ENCODE measurements around the gene CHST6. TPM values are rescaled to one million over a fixed set of nuclear protein-coding genes. Genes with fewer than 3 reads are reported as not detected.

Gene CHST6
- total RNA-seq, 1 experiment from 2014 or later: 20.8 TPM

DNA sequence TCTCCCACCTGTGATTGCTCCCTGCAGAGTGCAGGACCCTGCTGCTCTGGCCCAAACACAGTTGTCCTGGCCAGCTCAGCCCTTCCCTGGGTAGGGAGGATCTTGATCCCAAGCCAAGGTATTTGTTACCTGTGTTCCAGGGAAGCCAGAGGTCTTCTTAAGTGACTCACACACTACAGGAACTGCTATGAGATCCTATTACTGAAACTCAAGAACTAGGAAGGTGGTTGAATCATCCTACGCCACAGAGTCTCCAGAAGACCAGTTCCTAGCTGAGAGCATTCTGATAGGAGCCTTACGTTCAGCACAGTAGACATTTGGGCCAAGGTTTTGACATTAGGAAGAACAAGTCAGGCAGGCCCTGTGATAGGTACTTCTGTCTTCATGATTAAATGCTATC lies 12.0 kb downstream of the CHST6 start:
- H3K9me3 Mint-ChIP-seq: no peaks in the 10 kb centered on the region; a peak in 1 of 5 replicates
- Histone ChIP-seq H2BK12ac (ENCODE audit: insufficient read length, low read depth, low read length) (no peak overlapping the region), H3K79me2 (ENCODE audit: insufficient read depth, low read length) (no peaks in the 10 kb centered on the region), H3T11ph (ENCODE audit: low read length) (no peak overlapping the region), H2BK20ac (ENCODE audit: low read depth, low read length, poor library complexity, severe bottlenecking) (no peak overlapping the region), H3K4me1 (ENCODE audit: insufficient read depth, low read length) (no peaks in the 10 kb centered on the region), H2BK5ac (ENCODE audit: insufficient read length, low read length) (no peak overlapping the region), H3K23me2 (ENCODE audit: insufficient read length, low read depth, low read length, poor library complexity, severe bottlenecking) (no peaks in the 10 kb centered on the region), H2AK5ac (ENCODE audit: insufficient read length, low read length) (no peak overlapping the region), H2AFZ (ENCODE audit: low read length) (no peak overlapping the region), H3K4ac (ENCODE audit: low read depth, low read length) (no peak overlapping the region), H4K8ac (replicated peaks; ENCODE audit: insufficient read length, low read depth, low read length) (no peak overlapping the region), H4K20me1 (ENCODE audit: control insufficient read depth, insufficient read depth, insufficient read length) (no peaks in the 10 kb centered on the region), H3K56ac (ENCODE audit: insufficient read length, low read depth, low read length) (no peak overlapping the region), H4K5ac (ENCODE audit: insufficient read length, low read depth, low read length) (no peak overlapping the region), H3K9me3 (ENCODE audit: control insufficient read depth, low read depth, low read length) (no peaks in the 10 kb centered on the region), H3K9ac (ENCODE audit: extremely low read depth, insufficient read length, low read length) (no peak overlapping the region), H3K18ac (ENCODE audit: insufficient read length, low read depth, low read length) (no peak overlapping the region), H4K91ac (ENCODE audit: insufficient read length, low read depth, low read length) (no peak overlapping the region), H3K79me1 (ENCODE audit: insufficient read depth, low read depth, low read length, poor library complexity, severe bottlenecking) (no peaks in the 10 kb centered on the region), H2BK15ac (ENCODE audit: low read depth, low read length) (no peak overlapping the region), H3K27me3 (ENCODE audit: insufficient read depth, low read length) (no peaks in the 10 kb centered on the region), H2BK120ac (ENCODE audit: low read depth, low read length, poor library complexity, severe bottlenecking) (no peak overlapping the region), H3K14ac (ENCODE audit: insufficient read depth, low read length) (no peak overlapping the region), H3K27ac (ENCODE audit: insufficient read length, low read depth, low read length) (no peak overlapping the region), H3K23ac (ENCODE audit: insufficient read length, low read depth, low read length) (no peak overlapping the region), H3K4me2 (ENCODE audit: insufficient read depth, insufficient read length, low read length) (no peak overlapping the region)
- TF ChIP-seq, protein P1, sequence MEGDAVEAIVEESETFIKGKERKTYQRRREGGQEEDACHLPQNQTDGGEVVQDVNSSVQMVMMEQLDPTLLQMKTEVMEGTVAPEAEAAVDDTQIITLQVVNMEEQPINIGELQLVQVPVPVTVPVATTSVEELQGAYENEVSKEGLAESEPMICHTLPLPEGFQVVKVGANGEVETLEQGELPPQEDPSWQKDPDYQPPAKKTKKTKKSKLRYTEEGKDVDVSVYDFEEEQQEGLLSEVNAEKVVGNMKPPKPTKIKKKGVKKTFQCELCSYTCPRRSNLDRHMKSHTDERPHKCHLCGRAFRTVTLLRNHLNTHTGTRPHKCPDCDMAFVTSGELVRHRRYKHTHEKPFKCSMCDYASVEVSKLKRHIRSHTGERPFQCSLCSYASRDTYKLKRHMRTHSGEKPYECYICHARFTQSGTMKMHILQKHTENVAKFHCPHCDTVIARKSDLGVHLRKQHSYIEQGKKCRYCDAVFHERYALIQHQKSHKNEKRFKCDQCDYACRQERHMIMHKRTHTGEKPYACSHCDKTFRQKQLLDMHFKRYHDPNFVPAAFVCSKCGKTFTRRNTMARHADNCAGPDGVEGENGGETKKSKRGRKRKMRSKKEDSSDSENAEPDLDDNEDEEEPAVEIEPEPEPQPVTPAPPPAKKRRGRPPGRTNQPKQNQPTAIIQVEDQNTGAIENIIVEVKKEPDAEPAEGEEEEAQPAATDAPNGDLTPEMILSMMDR (conservative IDR thresholded peaks at IDR 0.05): no peak
- no CpG with 5 or more reads among the region's 2 CpGs for WGBS (ENCODE audit: extremely low coverage, insufficient read length, low lambda C conversion rate)
- no peak overlapping the region; a peak in 1 of 7 replicates for H3K27ac Mint-ChIP-seq
- DNase-seq: no peak
- no peaks in the 10 kb centered on the region for H3K27me3 Mint-ChIP-seq (ENCODE audit: low read depth)
- H3K4me1 Mint-ChIP-seq: peaks cover 0 to 15% of the 10 kb centered on the region in 2 experiments; a peak in 2 of 4 replicates
- peaks cover 14 to 44% (median 44%) of the 10 kb centered on the region in 3 experiments for H3K36me3 Mint-ChIP-seq (ENCODE audit: insufficient read depth in 1 of 3, low read depth in 3 of 3)
- H3K4me3 Mint-ChIP-seq: no peak overlapping the region

All from H9 (cell line).